ENCODE results near the gene RAB7A.
A peak's percentile ranks its signal among the peaks of the same experiment; 100 is the strongest.

Gene RAB7A

GRCh38 chr3:128726023-128727016, at the start of gene RAB7A:
Gene RAB7A, plus strand, starts transcription at chr3:128726183. Its CDS starts 69,185 bp downstream, at chr3:128795368.
- peak; percentile 97 for DNase-seq

- DNase-seq = no peak
These were observed 46.6 kb upstream of the RAB7A start for GRCh38 chr3:128679338-128679737.

- no peak for DNase-seq
These were observed 45.2 kb upstream of the RAB7A start for GRCh38 chr3:128680603-128681368.

GRCh38 chr3:128681369-128681829, 44.6 kb upstream of the RAB7A start:
- no peak for DNase-seq

GRCh38 chr3:128683957-128684356, 42.0 kb upstream of the RAB7A start:
- no peak for DNase-seq

GRCh38 chr3:128684986-128685726, 40.8 kb upstream of the RAB7A start:
- no peak for DNase-seq

- DNase-seq = no peak
These were observed 39.5 kb upstream of the RAB7A start for GRCh38 chr3:128686465-128686864.

- no peak for DNase-seq
These were observed 36.9 kb upstream of the RAB7A start for GRCh38 chr3:128689060-128689459.

- DNase-seq = no peak
These were observed 32.3 kb upstream of the RAB7A start for GRCh38 chr3:128693696-128694095.

GRCh38 chr3:128697341-128697740, 28.6 kb upstream of the RAB7A start:
- no peak for DNase-seq

GRCh38 chr3:128698211-128699047, 27.6 kb upstream of the RAB7A start:
- DNase-seq = no peak

- DNase-seq = no peak
These were observed 24.4 kb upstream of the RAB7A start for GRCh38 chr3:128701342-128702212.

GRCh38 chr3:128702391-128702790, 23.6 kb upstream of the RAB7A start:
- no peak for DNase-seq

GRCh38 chr3:128703561-128703960, 22.4 kb upstream of the RAB7A start:
- no peak for DNase-seq

- no peak for DNase-seq
These were observed 19.8 kb upstream of the RAB7A start for GRCh38 chr3:128706086-128706615.

- DNase-seq = no peak
These were observed 18.0 kb upstream of the RAB7A start for GRCh38 chr3:128707928-128708494.

- no peak for DNase-seq
These were observed 16.9 kb upstream of the RAB7A start for GRCh38 chr3:128709038-128709437.

GRCh38 chr3:128709506-128710210, 16.3 kb upstream of the RAB7A start:
- peak; percentile 2 for DNase-seq

GRCh38 chr3:128710816-128711433, 15.1 kb upstream of the RAB7A start:
- no peak for DNase-seq
